ENCODE data around the gene LEF1. TPM values are rescaled to one million over a fixed set of nuclear protein-coding genes. Genes with fewer than 3 reads are reported as not detected.

Gene LEF1
- total and polyA plus RNA-seq, 2 of the 8 experiments (the other 6 are each of a cell fraction or from before 2014, with no cell fraction given) = 2.6 to 5.2 TPM

DNA sequence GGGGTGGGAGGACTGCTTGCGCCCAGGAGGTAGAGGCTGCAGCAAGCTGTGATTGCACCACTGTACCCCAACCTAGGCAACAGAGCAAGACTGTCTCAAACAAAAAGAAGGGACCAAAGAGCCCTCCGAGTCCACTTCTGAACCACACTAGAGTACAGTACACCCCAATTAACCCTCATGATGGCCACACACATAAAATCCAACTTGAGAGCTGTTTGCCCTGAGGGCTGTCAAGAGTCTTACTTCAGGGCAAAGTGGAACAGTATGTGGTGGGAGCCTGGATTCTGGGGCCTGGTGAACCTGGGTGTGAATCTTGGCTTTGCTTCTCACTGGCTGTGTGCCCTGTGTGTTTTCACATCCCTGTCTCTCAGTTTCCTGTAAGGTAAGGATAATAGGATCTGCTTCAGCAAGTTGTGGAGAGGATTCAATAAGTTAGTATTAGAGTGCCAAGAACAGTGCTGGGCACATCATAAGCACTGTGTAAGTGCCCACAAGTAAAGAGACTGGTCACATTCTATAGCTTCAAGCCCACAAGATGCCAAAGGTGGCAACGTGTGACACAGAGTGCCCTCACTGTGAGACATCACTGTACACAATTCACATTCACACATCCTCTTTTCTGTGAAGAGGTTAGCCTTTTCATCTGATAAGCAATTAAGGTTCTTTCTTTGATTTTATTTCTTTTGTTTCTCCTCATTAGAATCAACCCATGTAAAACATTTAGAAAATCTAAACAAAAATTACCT is 52.1 kb downstream of the LEF1 start:
- Histone ChIP-seq H3K4me1 (replicated peaks in 1 of 4; ENCODE audit: control insufficient read depth in 3 of 4, insufficient read depth in 4 of 4, low read length in 3 of 4) (peaks cover 0 to 12% (median 5%) of the 10 kb centered on the region in 4 experiments; a peak in 4 of 7 replicates), H3K79me2 (ENCODE audit: control insufficient read depth in 1 of 2, insufficient read depth in 2 of 2, low read length in 2 of 2) (no peaks in the 10 kb centered on the region), H3K27me3 (replicated peaks in 1 of 4; ENCODE audit: control insufficient read depth in 3 of 4, extremely low read depth in 1 of 4, insufficient read depth in 3 of 4, low read length in 3 of 4) (no peaks in the 10 kb centered on the region), H2BK120ac (replicated peaks; ENCODE audit: low read depth, low read length) (no peak overlapping the region), H3K18ac (ENCODE audit: extremely low read depth, low read length) (no peak overlapping the region), H2BK5ac (ENCODE audit: low read depth, low read length) (no peak overlapping the region), H3K56ac (replicated peaks; ENCODE audit: insufficient read length, low read depth, low read length) (no peak overlapping the region), H3K9ac (replicated peaks in 1 of 4; ENCODE audit: extremely low read depth in 1 of 4, low read depth in 3 of 4, low read length in 3 of 4) (no peak overlapping the region), H2AFZ (ENCODE audit: low read length) (no peak overlapping the region), H2BK15ac (ENCODE audit: low read length) (no peak overlapping the region), H2BK12ac (ENCODE audit: low read depth, low read length) (no peak overlapping the region; the same call in 1 of the 2 replicates), H3K79me1 (ENCODE audit: low read depth, low read length) (no peaks in the 10 kb centered on the region), H3K36me3 (ENCODE audit: control insufficient read depth in 2 of 4, insufficient read depth in 4 of 4, low read length in 3 of 4) (no peaks in the 10 kb centered on the region; a peak in 1 of 8 replicates), H2AK5ac (ENCODE audit: low read depth, low read length) (no peak overlapping the region), H3K9me3 (ENCODE audit: insufficient read depth in 2 of 2, low read depth in 1 of 2, low read length in 1 of 2) (no peaks in the 10 kb centered on the region), H3K4me3 (ENCODE audit: extremely low read depth in 1 of 4, insufficient read depth in 2 of 4, low read depth in 3 of 4, low read length in 4 of 4) (no peak overlapping the region), H4K20me1 (replicated peaks in 1 of 2; ENCODE audit: control insufficient read depth in 1 of 2, insufficient read depth in 2 of 2, low read length in 2 of 2) (no peaks in the 10 kb centered on the region), H3K23ac (ENCODE audit: insufficient read length) (no peak overlapping the region), H4K8ac (ENCODE audit: extremely low read depth, insufficient read depth, low read length) (no peak overlapping the region), H2BK20ac (ENCODE audit: low read length) (no peak overlapping the region), H3K4me2 (ENCODE audit: insufficient read depth in 1 of 2, low read depth in 2 of 2, low read length in 2 of 2) (no peak overlapping the region), H4K5ac (ENCODE audit: insufficient read length, low read depth, low read length) (no peak overlapping the region), H3K4ac (replicated peaks; ENCODE audit: insufficient read length, low read depth, low read length) (no peak overlapping the region), H3K23me2 (ENCODE audit: low read depth, low read length) (no peaks in the 10 kb centered on the region; the same call in 1 of the 2 replicates), H3K27ac (ENCODE audit: low read depth, low read length) (no peak overlapping the region), H3K14ac (ENCODE audit: insufficient read length) (no peak overlapping the region), H4K91ac (replicated peaks; ENCODE audit: insufficient read length, low read length) (no peak overlapping the region)
- ChIA-PET POLR2A (ENCODE audit: partially characterized antibody) (interaction anchor here (1.0 to 1.5 kb wide), 2 partner anchors 8 to 505 kb away, joined by 3 read pairs; no protein-coding TSS in a partner anchor), CTCF (ENCODE audit: partially characterized antibody) (interaction anchor here (0.6 to 2.8 kb wide), 9 partner anchors 8 to 456 kb away, joined by 3 to 15 read pairs (median 5); no protein-coding TSS in a partner anchor)
- WGBS, 2 experiments (ENCODE audit: extremely low coverage in 1 of 2, insufficient coverage in 1 of 2, insufficient read length in 1 of 2, insufficient replicate concordance in 2 of 2, low coverage in 1 of 2, low lambda C conversion rate in 2 of 2, missing lambda C conversion rate in 1 of 2) = 93% methylated on average over 3 of the region's 3 CpGs; no CpG with 5 or more reads in 1 of the 2 experiments
- no peak for FAIRE-seq
- no peak for DNase-seq (ENCODE audit: low read depth in 1 of 2, low spot score in 2 of 2)
- no peak for TF ChIP-seq PHF8 (conservative IDR thresholded peaks at IDR 0.05; ENCODE audit: low read depth, low read length)
- no peak for TF ChIP-seq SIN3A (conservative IDR thresholded peaks at IDR 0.05 in 1 of 2, IDR thresholded peaks at IDR 0.05 in 1 of 2; ENCODE audit: low read depth in 1 of 2, low read length in 2 of 2)

Data from H1 (cell line).